ENCODE data around the gene NOTCH1. TPM values are rescaled to one million over a fixed set of nuclear protein-coding genes. Genes with fewer than 3 reads are reported as not detected.
A peak's percentile ranks its signal among the peaks of the same experiment; 100 is the strongest.

The NOTCH1 gene
- total RNA-seq, 1 donor from 2014 or later, result 17.6 TPM

DNA sequence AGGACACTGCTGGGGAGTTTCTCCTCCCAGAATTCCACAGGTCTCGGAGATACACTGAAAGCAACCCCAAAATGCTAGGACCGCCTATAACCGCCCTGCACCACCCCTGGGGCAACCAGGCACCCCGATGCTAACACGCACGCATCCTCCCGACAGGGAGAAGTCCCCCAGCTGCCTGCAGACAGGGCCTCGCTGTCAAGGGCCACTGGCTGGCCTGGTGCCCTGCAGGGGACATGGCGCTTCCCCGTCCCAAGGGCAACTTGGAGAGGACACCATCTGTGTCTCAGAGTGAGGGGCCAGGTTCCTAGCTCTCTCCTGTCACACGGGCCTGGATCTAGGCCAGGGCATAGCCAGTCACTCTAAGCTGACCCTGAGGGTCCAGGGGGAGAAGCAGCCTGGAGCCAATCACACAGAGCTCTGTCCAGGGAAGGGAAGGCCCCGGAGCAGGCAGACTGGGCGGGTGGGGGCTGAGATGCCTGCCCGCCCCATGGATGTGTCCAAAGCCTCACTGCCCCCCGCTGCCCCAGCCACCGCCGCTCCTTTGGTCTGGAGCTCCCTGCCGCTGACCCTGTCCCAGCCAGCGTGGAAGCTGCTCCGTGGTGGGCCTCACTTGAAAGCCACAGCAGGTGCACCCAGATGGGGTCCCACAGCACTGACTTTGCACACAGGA is 9.7 kb downstream of the NOTCH1 start:
- peaks cover 12% of the 10 kb centered on the region for H3K36me3 ChIP-seq
- H3K4me3 ChIP-seq, result no peak overlapping the region
- TF ChIP-seq, protein P1, sequence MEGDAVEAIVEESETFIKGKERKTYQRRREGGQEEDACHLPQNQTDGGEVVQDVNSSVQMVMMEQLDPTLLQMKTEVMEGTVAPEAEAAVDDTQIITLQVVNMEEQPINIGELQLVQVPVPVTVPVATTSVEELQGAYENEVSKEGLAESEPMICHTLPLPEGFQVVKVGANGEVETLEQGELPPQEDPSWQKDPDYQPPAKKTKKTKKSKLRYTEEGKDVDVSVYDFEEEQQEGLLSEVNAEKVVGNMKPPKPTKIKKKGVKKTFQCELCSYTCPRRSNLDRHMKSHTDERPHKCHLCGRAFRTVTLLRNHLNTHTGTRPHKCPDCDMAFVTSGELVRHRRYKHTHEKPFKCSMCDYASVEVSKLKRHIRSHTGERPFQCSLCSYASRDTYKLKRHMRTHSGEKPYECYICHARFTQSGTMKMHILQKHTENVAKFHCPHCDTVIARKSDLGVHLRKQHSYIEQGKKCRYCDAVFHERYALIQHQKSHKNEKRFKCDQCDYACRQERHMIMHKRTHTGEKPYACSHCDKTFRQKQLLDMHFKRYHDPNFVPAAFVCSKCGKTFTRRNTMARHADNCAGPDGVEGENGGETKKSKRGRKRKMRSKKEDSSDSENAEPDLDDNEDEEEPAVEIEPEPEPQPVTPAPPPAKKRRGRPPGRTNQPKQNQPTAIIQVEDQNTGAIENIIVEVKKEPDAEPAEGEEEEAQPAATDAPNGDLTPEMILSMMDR (IDR thresholded peaks at IDR 0.05; ENCODE audit: borderline replicate concordance), result no peak
- peaks cover 93% of the 10 kb centered on the region for H3K4me1 ChIP-seq
- no peak for DNase-seq
- H3K9me3 ChIP-seq (replicated peaks), result no peaks in the 10 kb centered on the region
- no peaks in the 10 kb centered on the region for H3K27me3 ChIP-seq (ENCODE audit: low read depth)
- intact Hi-C loops (cut with micrococcal nuclease), result no loop called here
- H3K27ac ChIP-seq (replicated peaks), result peak overlapping the region; percentile 98

- peaks cover 93% of the 10 kb centered on the region for H3K4me1 ChIP-seq
- no peak overlapping the region for H3K27ac ChIP-seq (replicated peaks)
- intact Hi-C loops (cut with micrococcal nuclease), result no loop called here
Observed at GRCh38 chr9:136535070-136535469, 10.8 kb downstream of the NOTCH1 start.

GRCh38 chr9:136534366-136534765 is 11.5 kb downstream of the NOTCH1 start:
- no peak for DNase-seq
- H3K27ac ChIP-seq (replicated peaks), result peak overlapping the region; percentile 79
- H3K9me3 ChIP-seq (replicated peaks), result no peaks in the 10 kb centered on the region
- H3K27me3 ChIP-seq (ENCODE audit: low read depth), result no peaks in the 10 kb centered on the region
- H3K4me1 ChIP-seq, result peaks cover 93% of the 10 kb centered on the region
- intact Hi-C loops (cut with micrococcal nuclease), result no loop called here
- H3K4me3 ChIP-seq, result no peak overlapping the region
- peaks cover 12% of the 10 kb centered on the region for H3K36me3 ChIP-seq
- TF ChIP-seq, protein P1 (IDR thresholded peaks at IDR 0.05; ENCODE audit: borderline replicate concordance), result no peak

More at GRCh38 chr9:136535070-136535469, 10.8 kb downstream of the NOTCH1 start:
- no peak for DNase-seq
- Histone ChIP-seq H3K36me3 (peaks cover 12% of the 10 kb centered on the region), H3K9me3 (replicated peaks) (no peaks in the 10 kb centered on the region), H3K27me3 (ENCODE audit: low read depth) (no peaks in the 10 kb centered on the region), H3K4me3 (no peak overlapping the region)
- TF ChIP-seq, protein P1 (IDR thresholded peaks at IDR 0.05; ENCODE audit: borderline replicate concordance), result no peak

- TF ChIP-seq, protein P1 (IDR thresholded peaks at IDR 0.05; ENCODE audit: borderline replicate concordance), result no peak
- intact Hi-C loops (cut with micrococcal nuclease), result no loop called here
- Histone ChIP-seq H3K9me3 (replicated peaks) (no peaks in the 10 kb centered on the region), H3K36me3 (peaks cover 12% of the 10 kb centered on the region), H3K4me3 (peak overlapping the region; percentile 45), H3K4me1 (peaks cover 93% of the 10 kb centered on the region), H3K27ac (replicated peaks) (peak overlapping the region; percentile 79), H3K27me3 (ENCODE audit: low read depth) (no peaks in the 10 kb centered on the region)
- DNase-seq, result no peak
Observed at GRCh38 chr9:136533775-136534157, 12.1 kb downstream of the NOTCH1 start.

GRCh38 chr9:136532799-136533774 is 12.8 kb downstream of the NOTCH1 start:
- H3K36me3 ChIP-seq, result peaks cover 12% of the 10 kb centered on the region
- DNase-seq, result no peak
- intact Hi-C loops (cut with micrococcal nuclease), result no loop called here
- H3K27ac ChIP-seq (replicated peaks), result peak overlapping the region; percentile 79
- H3K4me1 ChIP-seq, result peaks cover 93% of the 10 kb centered on the region
- no peaks in the 10 kb centered on the region for H3K9me3 ChIP-seq (replicated peaks)
- peak overlapping the region; percentile 45 for H3K4me3 ChIP-seq
- TF ChIP-seq, protein P1 (IDR thresholded peaks at IDR 0.05; ENCODE audit: borderline replicate concordance), result no peak
- H3K27me3 ChIP-seq (ENCODE audit: low read depth), result no peaks in the 10 kb centered on the region
